GM18861 (cell line): ENCODE results near the gene ELMO2.

Experiments used
- ATAC-seq: cut with Tn5 transposase; IDR thresholded peaks from one replicate; pipeline ENCODE4 v1.9.1; 2021; ENCODE audit not compliant: unreplicated experiment

The ELMO2 gene, protein sequence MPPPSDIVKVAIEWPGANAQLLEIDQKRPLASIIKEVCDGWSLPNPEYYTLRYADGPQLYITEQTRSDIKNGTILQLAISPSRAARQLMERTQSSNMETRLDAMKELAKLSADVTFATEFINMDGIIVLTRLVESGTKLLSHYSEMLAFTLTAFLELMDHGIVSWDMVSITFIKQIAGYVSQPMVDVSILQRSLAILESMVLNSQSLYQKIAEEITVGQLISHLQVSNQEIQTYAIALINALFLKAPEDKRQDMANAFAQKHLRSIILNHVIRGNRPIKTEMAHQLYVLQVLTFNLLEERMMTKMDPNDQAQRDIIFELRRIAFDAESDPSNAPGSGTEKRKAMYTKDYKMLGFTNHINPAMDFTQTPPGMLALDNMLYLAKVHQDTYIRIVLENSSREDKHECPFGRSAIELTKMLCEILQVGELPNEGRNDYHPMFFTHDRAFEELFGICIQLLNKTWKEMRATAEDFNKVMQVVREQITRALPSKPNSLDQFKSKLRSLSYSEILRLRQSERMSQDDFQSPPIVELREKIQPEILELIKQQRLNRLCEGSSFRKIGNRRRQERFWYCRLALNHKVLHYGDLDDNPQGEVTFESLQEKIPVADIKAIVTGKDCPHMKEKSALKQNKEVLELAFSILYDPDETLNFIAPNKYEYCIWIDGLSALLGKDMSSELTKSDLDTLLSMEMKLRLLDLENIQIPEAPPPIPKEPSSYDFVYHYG

DNA sequence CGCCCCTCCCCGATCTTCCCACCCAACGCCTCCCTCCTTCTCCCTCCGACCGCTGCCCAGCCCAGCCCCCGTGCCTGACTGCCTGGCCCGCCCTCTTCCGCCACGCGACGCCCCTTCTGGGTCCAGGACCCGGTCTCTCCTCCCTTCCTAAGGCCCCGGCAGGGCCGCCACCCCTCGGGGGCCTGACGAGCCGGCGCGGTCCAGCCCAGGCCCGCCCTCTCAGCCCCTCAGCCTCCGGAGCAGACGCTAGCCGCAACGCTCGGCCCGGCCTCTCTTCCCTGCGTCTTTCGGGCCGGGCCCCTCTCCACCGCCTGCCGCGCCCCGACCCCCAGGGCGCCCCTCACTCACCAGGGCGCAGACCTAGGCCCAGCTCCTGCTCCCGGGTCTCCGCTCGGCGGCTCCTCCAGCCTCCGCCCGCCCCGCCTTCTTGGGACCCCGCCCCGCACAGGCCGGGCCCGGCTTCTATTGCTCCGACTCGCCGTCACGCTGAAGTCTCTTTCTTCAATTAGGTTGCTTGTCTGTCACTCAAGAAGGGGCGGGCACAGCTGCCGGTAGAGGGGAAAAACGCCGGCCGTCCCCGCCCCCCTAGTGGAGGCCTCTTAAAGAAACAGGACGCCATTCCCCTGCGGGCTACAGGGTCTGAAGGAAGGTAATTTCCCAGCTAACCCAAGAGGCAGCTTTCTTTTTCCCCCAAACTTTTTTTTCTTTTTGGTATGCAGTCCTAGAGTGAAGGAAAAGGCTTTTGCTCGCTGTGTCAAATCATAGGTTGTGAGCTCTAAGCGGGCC lies at the start of gene ELMO2:
ELMO2 (minus strand) TSS at position 416 of the 786 bp plus-strand sequence. CDS start 12,133 bp downstream, outside the sequence.
- peak; percentile 77 for ATAC-seq

DNA sequence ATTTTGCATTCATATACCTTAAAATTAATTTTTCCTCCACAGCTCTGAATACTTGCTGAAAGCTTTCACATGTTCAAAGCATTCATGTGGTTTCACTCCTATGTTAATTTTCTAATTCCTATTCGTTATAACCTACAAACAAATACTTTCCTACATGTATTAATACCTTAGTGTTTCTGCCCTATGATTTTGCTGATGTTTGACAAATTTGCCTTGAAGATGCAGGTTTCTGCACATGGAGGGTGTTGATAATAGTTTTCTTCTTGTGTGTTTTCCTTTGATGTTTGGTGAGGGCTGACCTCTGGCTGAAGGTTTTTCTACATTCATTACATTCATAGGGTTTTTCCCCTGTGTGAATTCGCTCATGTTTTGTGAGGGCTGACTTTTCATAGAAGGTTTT lies 49.3 kb upstream of the ELMO2 start:
- ATAC-seq, result no peak

DNA sequence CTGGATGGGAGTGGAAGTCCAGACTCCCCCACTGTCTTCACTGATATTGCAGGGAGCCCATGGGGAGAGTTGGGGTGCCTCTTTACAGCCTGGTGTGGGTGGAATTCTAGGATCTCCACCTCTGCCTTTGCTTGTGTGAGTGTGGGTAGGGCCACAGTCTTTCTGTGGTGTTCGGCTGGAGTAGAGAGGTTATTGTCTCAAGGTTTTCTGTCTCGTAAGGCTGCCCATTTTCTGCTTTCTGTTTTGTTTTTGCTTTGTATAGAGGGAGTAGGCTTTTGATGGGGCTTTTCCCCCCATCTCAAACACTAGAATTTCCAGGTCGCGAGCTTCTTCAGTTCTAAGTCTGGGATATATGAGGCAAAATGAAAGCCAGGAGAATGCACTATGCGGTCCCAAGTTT lies 40.4 kb upstream of the ELMO2 start:
- ATAC-seq, result no peak

DNA sequence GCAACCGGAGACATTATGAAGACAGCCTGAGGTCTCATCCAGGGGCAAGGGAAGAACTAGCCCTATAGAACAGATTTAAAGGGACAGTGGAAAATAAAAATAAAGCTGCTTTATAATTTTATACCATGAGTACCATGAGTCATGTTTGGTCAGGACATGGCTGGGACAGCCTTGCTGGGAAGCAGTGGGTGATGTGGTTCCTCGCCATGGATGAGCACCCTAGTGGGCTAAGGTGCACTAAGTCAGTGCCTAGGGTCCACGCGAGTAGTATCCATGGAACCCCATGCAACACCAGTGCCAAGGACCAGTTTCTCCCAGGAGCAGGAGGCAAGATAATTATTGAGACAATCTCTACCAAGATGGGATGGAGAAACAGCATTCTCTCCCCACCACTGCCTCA lies 33.4 kb upstream of the ELMO2 start:
- ATAC-seq, result no peak

DNA sequence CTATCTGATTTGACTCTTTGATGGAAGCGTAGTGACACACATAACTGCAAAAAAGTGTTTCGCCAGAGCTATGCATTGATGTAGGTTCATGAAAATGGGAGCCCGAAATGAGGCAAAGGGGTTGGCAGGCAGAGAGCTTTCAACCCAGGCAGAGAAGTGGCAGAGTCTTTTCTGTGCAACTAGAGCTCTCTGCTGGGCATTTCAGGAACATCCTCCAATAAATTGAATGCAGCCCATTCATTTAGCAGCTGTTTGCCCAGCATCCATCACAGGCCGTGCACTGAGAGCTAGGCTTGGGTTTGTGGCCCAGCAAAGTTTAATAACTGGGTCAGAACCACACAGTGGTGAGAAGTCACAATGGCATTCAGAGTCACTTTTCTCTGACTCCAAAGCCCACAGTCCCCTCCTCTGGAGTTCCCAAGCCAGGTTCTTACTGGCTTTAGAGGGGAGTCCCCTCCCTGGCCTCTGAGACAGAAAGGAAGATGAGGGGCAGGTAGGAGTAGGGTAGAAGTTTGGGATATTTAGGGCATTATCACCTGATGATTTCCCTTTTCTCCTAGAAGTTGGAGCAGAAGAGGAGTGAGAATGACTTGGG lies 31.8 kb upstream of the ELMO2 start:
- ATAC-seq, result no peak

DNA sequence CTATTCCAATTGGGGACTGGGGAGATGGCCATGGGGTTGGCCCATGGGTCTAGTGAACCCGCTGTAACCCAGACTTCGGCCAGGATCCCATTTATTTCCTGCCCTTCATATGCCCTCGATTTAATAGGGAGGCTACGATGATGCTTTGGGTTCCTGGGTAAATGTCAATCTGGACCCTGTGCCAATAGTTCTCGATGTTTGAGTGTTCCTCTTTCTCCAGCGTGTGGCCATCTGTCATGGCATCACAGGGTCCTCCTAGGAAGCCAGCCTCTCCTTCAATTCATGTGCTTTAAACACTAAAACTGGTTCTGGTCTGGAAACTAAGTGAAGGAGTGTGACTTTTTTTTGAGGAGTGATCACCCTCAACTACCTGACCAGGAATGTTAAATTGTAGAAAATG lies 28.7 kb upstream of the ELMO2 start:
- ATAC-seq, result no peak

DNA sequence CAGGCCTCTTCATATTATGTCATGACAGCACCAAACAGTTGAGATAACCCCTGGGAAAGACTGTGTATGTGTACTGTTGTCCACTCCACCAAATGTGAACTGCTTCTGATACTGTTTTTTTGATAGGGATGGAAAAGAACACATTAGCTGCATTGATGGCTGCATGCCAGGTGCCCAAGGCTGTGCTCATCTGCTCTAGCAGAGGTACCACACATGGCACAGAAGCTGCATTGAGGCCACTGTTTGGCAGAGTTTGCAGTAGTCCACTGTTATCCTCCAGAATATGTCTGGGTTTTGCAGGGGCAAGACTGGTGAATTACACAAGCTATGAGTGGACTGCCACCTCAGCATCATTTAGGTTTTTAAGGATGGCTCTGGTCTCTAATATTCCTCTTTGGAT lies 28.2 kb upstream of the ELMO2 start:
- ATAC-seq, result no peak

DNA sequence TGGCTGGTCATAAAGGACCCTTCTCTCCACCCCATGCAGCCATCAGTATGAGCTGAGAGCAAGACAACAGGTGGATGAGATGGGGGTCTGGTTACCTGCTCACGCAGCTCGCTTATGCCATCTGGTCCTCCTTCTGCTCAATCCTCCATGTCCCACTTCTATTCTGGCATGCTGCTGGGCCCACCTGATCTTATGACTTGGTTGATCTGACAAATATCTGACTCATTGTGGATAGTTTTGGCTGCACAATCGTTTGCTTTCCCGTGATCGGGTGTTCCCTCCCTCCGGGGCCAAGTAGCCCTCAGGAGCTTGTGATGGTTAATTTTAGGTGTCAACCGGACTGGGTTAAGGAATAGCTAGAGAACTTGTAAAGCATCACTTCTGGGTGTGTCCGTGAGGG lies 26.6 kb upstream of the ELMO2 start:
- ATAC-seq, result no peak

DNA sequence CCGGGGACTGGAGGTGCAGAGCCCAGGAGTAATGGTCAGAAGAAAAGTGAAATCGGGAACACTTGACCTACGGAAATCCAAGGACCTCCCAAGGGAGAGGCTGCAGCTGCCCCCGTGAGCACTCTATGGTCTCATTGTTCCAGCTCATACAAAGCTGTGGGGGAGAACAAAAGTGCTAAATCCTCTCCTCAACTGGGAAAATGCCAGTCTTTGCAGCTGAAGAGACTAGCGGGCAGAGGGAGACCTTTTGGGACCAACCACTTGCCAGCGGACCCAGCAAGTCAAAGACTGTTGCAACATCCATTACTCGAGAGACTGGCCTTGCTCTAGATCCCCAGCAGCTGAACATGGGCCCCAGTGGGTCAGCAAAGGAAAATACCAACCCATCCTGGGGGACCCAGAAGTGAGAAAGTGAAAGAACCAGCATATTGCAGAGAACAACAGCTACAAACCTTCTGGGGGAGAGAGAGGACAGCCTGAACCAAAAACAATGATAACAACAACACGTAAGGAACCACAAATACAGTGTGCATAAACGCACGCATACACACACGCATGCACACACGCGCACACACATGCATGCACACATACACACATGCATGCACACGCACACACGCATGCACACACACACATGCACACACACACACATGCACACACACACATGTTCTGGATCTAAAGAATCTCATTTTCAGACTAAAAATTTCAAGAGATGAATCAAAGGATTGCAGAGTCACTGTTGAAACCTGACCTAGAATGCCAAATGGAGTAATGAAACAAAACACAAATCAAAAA lies 24.7 kb upstream of the ELMO2 start:
- ATAC-seq, result no peak

DNA sequence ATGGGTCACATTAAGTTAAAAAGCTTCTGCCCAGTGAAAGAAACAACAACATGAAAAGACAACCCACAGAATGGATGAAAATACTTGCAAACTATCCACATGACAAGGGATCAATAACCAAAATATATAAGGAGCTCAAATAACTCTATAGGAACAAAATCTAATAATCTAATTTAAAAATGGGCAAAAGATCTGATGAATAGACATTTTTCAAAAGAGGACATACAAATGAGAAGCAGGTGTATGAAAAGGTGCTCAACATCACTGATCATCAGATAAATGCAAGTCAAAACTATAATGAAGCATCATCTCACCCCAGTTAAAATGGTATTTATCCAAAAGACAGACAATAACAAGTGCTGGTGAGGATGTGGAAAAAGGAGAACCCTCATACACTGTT lies 21.0 kb upstream of the ELMO2 start:
- ATAC-seq, result no peak

DNA sequence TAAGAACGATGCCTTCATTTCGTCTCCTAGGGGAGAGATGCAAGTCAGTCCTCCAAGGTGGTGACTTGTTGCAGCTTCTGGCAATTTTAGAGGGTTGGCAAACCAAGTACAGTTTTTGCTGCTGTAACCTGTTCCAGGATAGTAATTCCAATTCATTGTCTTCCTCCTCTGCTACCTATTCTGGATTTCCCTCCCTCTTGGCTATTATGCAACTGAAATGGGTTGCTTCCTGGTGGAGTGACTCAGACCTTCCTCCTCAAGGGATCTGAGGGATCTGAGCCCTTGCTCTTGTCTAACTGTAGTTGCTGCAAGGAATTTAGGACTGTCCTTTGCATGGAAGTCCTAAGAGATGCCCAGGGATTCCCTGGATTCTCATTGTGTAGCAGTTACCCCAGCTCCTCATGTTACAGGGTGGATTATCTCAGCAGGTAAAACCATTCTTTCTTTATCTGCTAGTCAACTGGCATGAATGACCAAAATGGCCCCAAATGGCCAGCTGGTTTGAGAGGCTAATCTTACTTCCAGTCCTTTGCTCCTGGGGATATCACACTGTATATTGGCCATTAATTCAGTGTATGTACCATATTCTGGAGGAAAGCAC lies 17.6 kb upstream of the ELMO2 start:
- no peak for ATAC-seq

DNA sequence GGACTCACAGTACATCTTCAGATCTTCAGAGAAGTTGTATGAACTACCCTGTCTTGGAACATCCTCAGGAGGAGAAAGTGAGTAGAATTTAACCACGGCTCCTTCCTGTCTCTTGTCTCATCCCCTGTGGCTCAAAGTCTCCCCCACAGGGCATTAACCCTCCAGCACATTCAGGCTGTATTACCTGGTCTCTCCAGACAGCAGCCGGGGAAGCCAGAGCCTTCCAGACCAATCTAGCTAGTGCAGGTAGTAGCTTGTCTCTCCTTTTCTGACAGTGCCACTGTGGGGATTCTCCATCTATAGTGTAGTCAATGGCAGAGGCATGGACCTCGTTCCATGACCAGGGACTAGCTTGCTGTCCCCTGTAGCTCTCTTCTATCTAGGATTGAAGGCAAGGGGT lies 16.9 kb upstream of the ELMO2 start:
- ATAC-seq, result no peak

DNA sequence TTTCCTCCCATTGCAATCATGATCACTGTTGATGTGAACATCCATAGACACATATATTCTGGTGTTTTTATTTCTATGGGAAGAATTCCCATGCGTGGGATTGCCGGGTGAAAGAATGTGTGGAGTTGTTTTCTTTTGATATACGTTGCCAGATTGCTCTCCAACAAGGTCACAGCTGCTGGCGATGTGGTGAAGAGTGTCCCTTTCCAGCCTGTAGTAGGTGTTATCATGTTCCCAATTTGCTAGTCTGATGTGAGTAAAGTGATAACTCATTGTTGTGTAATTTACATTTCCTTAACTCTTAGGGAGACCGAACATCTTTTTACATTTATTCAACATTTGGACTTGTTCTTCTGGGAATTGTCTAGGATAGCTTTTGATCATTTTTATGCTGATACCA lies 14.5 kb upstream of the ELMO2 start:
- no peak for ATAC-seq

DNA sequence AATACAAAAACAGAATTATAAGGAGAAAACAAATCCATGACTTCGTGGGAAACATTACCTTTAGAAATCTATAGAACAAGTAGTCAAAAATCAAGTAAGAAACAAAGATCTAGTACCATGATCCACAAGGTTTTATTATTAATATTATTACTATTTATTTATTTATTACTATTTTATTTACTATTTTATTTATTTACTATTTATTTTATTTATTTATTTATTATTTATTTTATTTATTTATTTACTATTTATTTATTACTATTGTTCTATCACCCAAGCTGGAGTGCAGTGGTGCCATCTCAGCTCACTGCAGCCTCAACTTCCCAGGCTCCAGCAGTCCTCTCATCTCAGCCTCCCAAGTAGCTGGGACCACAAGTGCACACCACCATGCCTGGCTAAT lies 13.5 kb upstream of the ELMO2 start:
- no peak for ATAC-seq

DNA sequence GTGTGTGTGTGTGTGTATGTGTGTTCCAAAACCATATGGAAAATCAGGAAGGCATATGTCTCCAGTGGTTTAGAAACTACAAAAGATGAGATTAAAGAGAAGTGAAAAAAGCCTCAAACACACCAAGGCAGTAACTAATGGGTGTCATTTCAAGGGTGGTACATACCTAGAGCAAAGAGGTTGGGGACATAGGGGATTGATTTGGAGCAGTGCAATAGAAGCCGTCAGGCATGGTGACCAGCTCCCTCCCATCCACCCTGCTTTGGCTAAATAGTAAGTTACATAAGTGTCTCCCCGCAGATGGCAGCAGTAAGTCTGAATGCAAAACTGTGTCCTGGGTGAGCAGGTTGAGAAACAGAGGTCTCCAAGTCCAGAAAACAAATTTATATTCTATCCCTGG lies 10.4 kb upstream of the ELMO2 start:
- ATAC-seq, result no peak

DNA sequence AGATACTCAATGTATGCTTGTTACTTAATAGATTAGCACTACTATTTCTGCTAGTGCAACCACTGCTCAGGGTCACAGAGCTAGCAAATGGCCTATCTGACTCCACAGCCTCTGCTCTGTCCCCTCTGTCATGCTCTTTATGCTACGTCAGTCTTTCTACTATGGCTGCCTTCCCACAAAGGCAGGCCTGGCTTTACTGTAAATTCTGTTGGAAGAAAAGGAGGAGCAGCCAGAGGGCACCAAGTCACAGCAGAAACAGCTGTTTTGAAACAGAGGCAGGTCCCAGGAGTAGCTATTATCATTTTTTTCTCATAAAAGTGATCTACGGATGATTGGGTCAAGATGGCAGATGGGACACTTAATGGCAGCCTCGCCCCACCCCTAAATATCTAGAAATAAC lies 10.0 kb upstream of the ELMO2 start:
- ATAC-seq, result no peak

DNA sequence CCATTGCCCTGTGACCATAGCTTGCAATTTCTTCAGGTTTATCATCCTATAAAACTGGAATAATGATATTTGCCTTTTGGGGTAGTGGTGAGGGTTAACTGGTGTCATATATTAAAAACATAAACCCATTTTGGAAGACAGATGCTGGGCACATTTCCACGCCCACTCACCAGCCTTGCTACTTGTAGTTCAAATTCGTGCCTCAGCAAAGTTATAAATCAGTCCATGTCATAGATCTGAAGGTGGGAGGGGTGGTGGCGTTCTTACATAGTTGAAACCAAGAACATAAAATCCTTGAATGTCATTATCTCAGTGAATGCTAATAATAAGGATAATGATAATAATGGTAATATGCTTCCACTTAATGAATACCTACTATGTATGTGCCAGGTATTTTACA lies 9.4 kb upstream of the ELMO2 start:
- ATAC-seq, result no peak

DNA sequence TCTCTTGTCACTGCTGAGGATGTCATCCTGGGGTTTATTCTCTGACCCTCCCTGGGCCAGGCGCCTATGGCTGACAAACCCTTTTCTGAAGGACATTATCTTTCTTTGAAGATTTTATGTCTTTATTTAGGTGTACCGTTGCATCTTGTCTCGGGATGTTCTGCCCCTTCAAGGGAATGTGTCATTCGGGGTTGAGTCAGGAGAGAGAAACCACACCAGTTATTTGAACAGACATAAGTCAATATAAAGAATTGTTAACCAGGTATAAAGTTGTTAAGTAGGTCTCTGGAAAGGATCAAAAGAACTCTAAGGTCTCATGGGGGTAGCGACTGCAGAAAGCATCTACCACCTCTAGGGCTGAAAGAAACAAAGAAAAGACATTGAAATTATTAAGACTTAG lies 8.2 kb upstream of the ELMO2 start:
- no peak for ATAC-seq

DNA sequence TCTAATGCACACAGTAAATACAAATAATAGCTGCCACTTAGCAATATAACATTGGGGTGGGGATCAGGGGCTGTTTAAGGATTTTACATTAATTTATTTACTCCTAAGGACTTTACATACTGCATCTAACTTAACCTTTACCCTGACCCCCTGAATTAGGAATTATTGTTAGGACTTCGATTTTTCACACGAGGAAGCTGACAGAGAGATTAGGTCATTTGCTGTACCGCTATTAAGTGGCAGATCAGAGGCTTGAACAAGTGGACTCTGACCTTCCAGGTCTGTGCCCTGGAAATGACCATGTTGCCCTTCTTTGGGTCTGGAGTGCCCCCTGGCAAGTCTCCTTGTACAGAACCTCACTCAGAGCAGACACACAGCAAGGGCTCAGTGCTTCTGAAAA lies 5.2 kb upstream of the ELMO2 start:
- no peak for ATAC-seq

DNA sequence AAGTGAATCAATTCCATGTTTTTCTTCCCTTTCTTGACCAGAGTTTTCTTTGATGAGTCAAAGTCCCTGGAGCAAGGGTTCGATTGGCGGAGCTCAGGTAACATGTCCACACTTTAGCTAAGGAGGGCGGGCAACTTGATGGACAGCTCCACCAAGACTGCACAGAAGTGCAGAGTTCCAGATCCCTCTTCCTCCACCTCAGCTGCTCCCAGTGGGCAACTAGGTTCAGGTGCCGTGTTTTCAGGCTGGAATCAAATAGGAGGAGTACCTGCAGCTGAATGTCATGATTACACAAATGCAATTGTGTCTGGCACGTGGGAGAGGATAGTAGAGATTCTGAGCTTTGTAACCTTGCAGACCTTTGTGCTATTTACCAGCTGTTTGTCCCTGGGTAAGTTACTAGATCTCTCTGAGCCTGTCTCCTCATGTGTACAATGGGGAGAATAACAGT lies 1.9 kb upstream of the ELMO2 start:
- no peak for ATAC-seq
